HepG2 (cell line): ENCODE measurements around the gene TSHZ2. TPM values are rescaled to one million over a fixed set of nuclear protein-coding genes. Genes with fewer than 3 reads are reported as not detected.

ENCODE experiments used
- ATAC-seq: fragments of 200-7000 bp; cut with Tn5 transposase; 3 replicates; pipeline ENCODE4 v1.9.1; 2020; ENCODE audit warnings: mild to moderate bottlenecking, moderate library complexity
- BruUV-seq: library from RNA; stranded (reverse); fragments of 400-500 nt; replicated peaks from 2 replicates; lab custom pipeline; 2021; lab: Mats Ljungman, UMichigan
- CTCF ChIA-PET: fragments of 300-600 bp; formaldehyde crosslinking; extraction: SDS; loops from one replicate; lab custom pipeline; 2021; ENCODE audit warnings: low total read pairs, inconsistent platforms, low intra/inter-chr PET ratio; lab: Yijun Ruan, JAX
- POLR2A ChIA-PET: fragments of 350-600 bp; sonication (Branson Sonifier 250); formaldehyde crosslinking; loops from one replicate; lab custom pipeline; 2020; ENCODE audit warnings: antibody characterized with exemption, inconsistent platforms; lab: Yijun Ruan, JAX
- DNase-seq: peaks from one replicate; pipeline ENCODE4 v3.0.0-alpha.2; 2015; ENCODE audit warnings: low spot score
- FAIRE-seq: peaks from 3 replicates; lab custom pipeline; 2011; peaks lifted over from hg19 to GRCh38; lab: Jason Lieb, UNC
- H2AFZ ChIP-seq: one replicate; pipeline ENCODE4 v1.6.1; 2011; ENCODE audit warnings: low read length, inconsistent platforms
- H3K27ac ChIP-seq: fragments of 300-600 bp; 3 replicates; pipeline ENCODE4 v1.8.0; 2011; ENCODE audit warnings: mixed run types, mild to moderate bottlenecking, mixed read lengths, low read length, inconsistent platforms; ENCODE audit not compliant: insufficient read depth; ENCODE audit errors: extremely low read length
- H3K27me3 ChIP-seq, 2 experiments: fragments of 200-600 bp in 1 of 2; 2 replicates in 1 of 2; 3 replicates in 1 of 2; pipeline versions ENCODE4 v1.6.0 to v1.8.0; 2011; ENCODE audit warnings: low read length in 2 of 2, mild to moderate bottlenecking in 2 of 2, moderate library complexity in 2 of 2, inconsistent platforms in 1 of 2; ENCODE audit not compliant: insufficient read depth in 2 of 2, control insufficient read depth in 1 of 2
- H3K36me3 ChIP-seq, 2 experiments: fragments of 200-600 bp in 1 of 2; replicated peaks in 1 of 2; 2 replicates in 1 of 2; 3 replicates in 1 of 2; pipeline versions ENCODE4 v1.5.1 to v1.8.0; 2011; ENCODE audit warnings: low read length in 2 of 2, inconsistent platforms in 1 of 2; ENCODE audit not compliant: insufficient read depth in 2 of 2, control insufficient read depth in 1 of 2
- H3K4me1 ChIP-seq: 2 replicates; pipeline ENCODE4 v1.5.1; 2012; ENCODE audit warnings: low read length, inconsistent platforms; ENCODE audit not compliant: insufficient read depth
- H3K4me2 ChIP-seq: 2 replicates; pipeline ENCODE4 v1.6.0; 2011; ENCODE audit warnings: low read depth, low read length, inconsistent platforms
- H3K4me3 ChIP-seq, 3 experiments: fragments of 200-600 bp in 1 of 3; sonication (generic), shearing (Covaris generic) in 1 of 3; replicated peaks in 1 of 3; 2 replicates each; pipeline ENCODE4 v1.5.1; 2011 to 2016; ENCODE audit warnings: low read length in 3 of 3, inconsistent platforms in 2 of 3, low read depth in 2 of 3, mild to moderate bottlenecking in 2 of 3, control low read depth in 1 of 3, mixed read lengths in 1 of 3; ENCODE audit not compliant: insufficient read depth in 1 of 3
- H3K79me2 ChIP-seq: one replicate; pipeline ENCODE4 v1.6.1; 2011; ENCODE audit warnings: low read length, inconsistent platforms; ENCODE audit not compliant: insufficient read depth
- H3K9ac ChIP-seq: 2 replicates; pipeline ENCODE4 v1.6.0; 2011; ENCODE audit warnings: mild to moderate bottlenecking, low read depth, low read length, inconsistent platforms; ENCODE audit not compliant: insufficient read depth
- H3K9me3 ChIP-seq: 2 replicates; pipeline ENCODE4 v1.5.1; 2012; ENCODE audit warnings: mild to moderate bottlenecking, low read length
- H4K20me1 ChIP-seq: 2 replicates; pipeline ENCODE4 v1.6.0; 2011; ENCODE audit warnings: inconsistent platforms, mild to moderate bottlenecking, low read length, moderate library complexity; ENCODE audit not compliant: insufficient read depth
- ATF7 ChIP-seq, 2 experiments: fragments of 450-650 bp in 1 of 2; sonication (generic) in 1 of 2; formaldehyde crosslinking in 1 of 2; IDR thresholded peaks; 2 replicates each; pipeline versions ENCODE4 v1.4.0 to v1.6.1; 2016 to 2020; ENCODE audit warnings: antibody characterized with exemption in 1 of 2, mild to moderate bottlenecking in 1 of 2, missing genetic modification reagents in 1 of 2
- BATF2 ChIP-seq: sonication (generic); formaldehyde crosslinking; IDR thresholded peaks from 2 replicates; pipeline ENCODE4 v1.8.0; 2022; ENCODE audit warnings: mild to moderate bottlenecking, missing genetic modification reagents, moderate library complexity
- EED ChIP-seq: sonication (generic); formaldehyde crosslinking; IDR thresholded peaks from 2 replicates; pipeline ENCODE4 v1.5.0; 2020; ENCODE audit warnings: mild to moderate bottlenecking, missing genetic modification reagents
- MIER3 ChIP-seq: IDR thresholded peaks from 2 replicates; pipeline ENCODE4 v1.6.1; 2016; ENCODE audit warnings: missing compliant biosample characterization, borderline replicate concordance
- SP5 ChIP-seq: IDR thresholded peaks from 2 replicates; pipeline ENCODE4 v1.6.1; 2016; ENCODE audit warnings: low read depth, borderline replicate concordance
- SRF ChIP-seq: IDR thresholded peaks from 2 replicates; pipeline ENCODE4 v1.6.1; 2011; ENCODE audit warnings: mild to moderate bottlenecking, low read depth, low read length, moderate library complexity
- ZBTB43 ChIP-seq: sonication (generic); formaldehyde crosslinking; conservative IDR thresholded peaks from 2 replicates; pipeline ENCODE4 v1.4.0; 2020; ENCODE audit warnings: missing genetic modification reagents
- ZBTB44 ChIP-seq: sonication (generic); formaldehyde crosslinking; IDR thresholded peaks from 2 replicates; pipeline ENCODE4 v1.4.0; 2020; ENCODE audit warnings: missing genetic modification reagents
- ZNF12 ChIP-seq: sonication (generic); formaldehyde crosslinking; IDR thresholded peaks from 2 replicates; pipeline ENCODE4 v1.5.0; 2020; ENCODE audit warnings: missing genetic modification reagents
- ZNF17 ChIP-seq: sonication (generic); formaldehyde crosslinking; IDR thresholded peaks from 2 replicates; pipeline ENCODE4 v1.5.0; 2020; ENCODE audit warnings: mild to moderate bottlenecking, missing genetic modification reagents
- ZNF549 ChIP-seq: sonication (generic); formaldehyde crosslinking; IDR thresholded peaks from 2 replicates; pipeline ENCODE4 v1.5.0; 2020; ENCODE audit warnings: missing genetic modification reagents
- ZNF749 ChIP-seq: sonication (generic); formaldehyde crosslinking; IDR thresholded peaks from 2 replicates; pipeline ENCODE4 v1.8.0; 2022; ENCODE audit warnings: mild to moderate bottlenecking, missing genetic modification reagents, moderate library complexity, borderline replicate concordance
- ZNF768 ChIP-seq: sonication (generic); formaldehyde crosslinking; IDR thresholded peaks from 2 replicates; pipeline ENCODE4 v1.4.0; 2020; ENCODE audit warnings: missing genetic modification reagents
- ZNF883 ChIP-seq: sonication (generic); formaldehyde crosslinking; IDR thresholded peaks from 2 replicates; pipeline ENCODE4 v1.5.1; 2020; ENCODE audit warnings: mild to moderate bottlenecking, missing genetic modification reagents; ENCODE audit errors: not compliant biosample characterization
- WGBS: methylation state at CpG from one replicate; pipeline ENCODE4 v1.1.6; 2017; ENCODE audit warnings: low lambda C conversion rate; 5-methylcytosine and 5-hydroxymethylcytosine counted together
- in situ Hi-C: cut with HindIII; loops from 2 replicates; pipeline ENCODE4 v1.10.0; 2017; ENCODE audit warnings: low pct_unique_long_range_greater_than_20kb; ENCODE audit not compliant: extremely low pct_ligation_motif_present
- intact Hi-C: fragments of 100-400 bp; cut with micrococcal nuclease; formaldehyde crosslinking; loops from one replicate; pipeline ENCODE4 v1.10.0; 2022; ENCODE audit not compliant: unreplicated experiment
- polyA plus RNA-seq, 8 experiments: library from polyadenylated mRNA; depleted of rRNA in 3 of 8; stranded (reverse) in 7 of 8; unstranded in 1 of 8; fragments of >200 nt; fragmentation: Illumina TruSeq in 4 of 8; extraction: Trizol in 4 of 8; gene quantifications; 2 replicates each; pipeline versions ENCODE4 v1.2.1 to v1.2.3, GENCODE V29; 2011 to 2016; ENCODE audit warnings: low read depth in 4 of 8, missing spikeins in 1 of 8, mixed read lengths in 1 of 8; ENCODE audit not compliant: insufficient read depth in 1 of 8
- total RNA-seq, 5 experiments: library from RNA; depleted of rRNA; stranded (reverse); fragments of >200 nt; fragmentation: Illumina TruSeq; extraction: Trizol; gene quantifications; 2 replicates each; pipeline ENCODE4 v1.2.3, GENCODE V29; 2016; ENCODE audit warnings: low read depth in 1 of 5
- TF ChIP-seq, protein P1 (sequence below): sonication (generic); formaldehyde crosslinking; IDR thresholded peaks from 2 replicates; pipeline ENCODE4 v1.5.0; 2020; ENCODE audit warnings: missing genetic modification reagents

Gene TSHZ2
- total and polyA plus RNA-seq, 2 of the 13 experiments (the other 11 are each of a cell fraction or from before 2014, with no cell fraction given), result 0.01 TPM; not detected in 1

DNA sequence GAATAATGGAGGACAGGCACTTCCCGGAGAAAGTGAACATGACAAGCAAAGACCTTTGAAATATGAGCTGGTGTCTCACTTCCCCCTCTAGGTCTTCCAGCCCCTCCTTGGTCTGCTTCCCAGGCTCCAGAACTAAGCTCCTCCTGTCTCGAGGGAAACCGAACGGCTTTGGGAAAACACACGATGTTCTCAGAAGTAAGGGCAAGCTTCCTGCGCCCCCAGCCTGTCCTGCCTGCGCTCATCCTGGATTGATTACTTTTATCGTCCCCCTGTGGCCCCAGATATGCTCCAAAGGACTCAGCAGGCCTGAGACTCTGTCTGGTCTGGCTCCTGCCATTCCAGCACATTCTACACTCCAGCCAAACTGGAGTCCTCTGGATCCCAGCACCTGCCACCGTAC is 538.1 kb downstream of the TSHZ2 start:
- CTCF ChIA-PET, result no interaction called here
- no peaks in the 10 kb centered on the region for H4K20me1 ChIP-seq

GRCh38 chr20:53510704-53511103 is 538.5 kb downstream of the TSHZ2 start:
- Histone ChIP-seq H3K9me3 (no peaks in the 10 kb centered on the region), H3K9ac (no peak overlapping the region), H3K27ac (no peak overlapping the region), H3K4me1 (peaks cover 24% of the 10 kb centered on the region), H2AFZ (no peak overlapping the region), H3K4me3 (no peak overlapping the region), H3K27me3 (no peaks in the 10 kb centered on the region; a peak in 1 of 5 replicates), H4K20me1 (no peaks in the 10 kb centered on the region), H3K4me2 (no peak overlapping the region), H3K36me3 (no peaks in the 10 kb centered on the region), H3K79me2 (no peaks in the 10 kb centered on the region)
- no TSS peak for BruUV-seq
- peak; percentile 5; the same call in 1 of the 3 replicates for ATAC-seq
- intact Hi-C loops, result no loop called here
- DNase-seq, result no peak
- CTCF ChIA-PET, result no interaction called here
- POLR2A ChIA-PET, result no interaction called here
- FAIRE-seq, result no peak
- 65% methylated on average over 8 of the region's 8 CpGs for WGBS
- in situ Hi-C loops, result no loop called here
- TF ChIP-seq SP5 (CRISPR knock-in tag) (no peak), ZNF749 (CRISPR knock-in tag) (no peak), ZNF768 (CRISPR knock-in tag) (peak; percentile 23; the same call in 1 of the 2 replicates), ZNF17 (CRISPR knock-in tag) (no peak), ZBTB43 (no peak), BATF2 (no peak), SRF (no peak)
- TF ChIP-seq, protein P1, sequence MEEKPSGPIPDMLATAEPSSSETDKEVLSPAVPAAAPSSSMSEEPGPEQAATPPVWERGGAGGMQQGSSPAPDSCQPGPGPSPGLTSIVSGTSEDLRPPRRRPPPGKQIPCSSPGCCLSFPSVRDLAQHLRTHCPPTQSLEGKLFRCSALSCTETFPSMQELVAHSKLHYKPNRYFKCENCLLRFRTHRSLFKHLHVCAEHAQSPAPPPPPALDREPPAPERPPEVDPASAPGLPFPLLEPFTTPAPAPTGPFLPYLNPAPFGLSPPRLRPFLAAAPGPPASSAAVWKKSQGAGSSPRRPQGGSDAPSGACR (CRISPR knock-in tag), result no peak

More for the DNA sequence above, 538.1 kb downstream of the TSHZ2 start:
- DNase-seq, result no peak
- no peaks in the 10 kb centered on the region for H3K9me3 ChIP-seq
- WGBS, result 62% methylated on average over 9 of the region's 9 CpGs
- H3K27ac ChIP-seq, result no peak overlapping the region
- H3K27me3 ChIP-seq, result no peaks in the 10 kb centered on the region
- no peak overlapping the region for H3K4me2 ChIP-seq
- POLR2A ChIA-PET, result no interaction called here
- no TSS peak for BruUV-seq
- in situ Hi-C loops, result no loop called here
- FAIRE-seq, result no peak
- H3K9ac ChIP-seq, result no peak overlapping the region
- intact Hi-C loops, result no loop called here
- H3K36me3 ChIP-seq, result no peaks in the 10 kb centered on the region
- no peak overlapping the region for H2AFZ ChIP-seq
- no peaks in the 10 kb centered on the region for H3K79me2 ChIP-seq
- TF ChIP-seq ZBTB44 (CRISPR knock-in tag) (no peak), ZNF549 (CRISPR knock-in tag) (no peak), SRF (no peak), ATF7 (IDR thresholded peaks at IDR 0.05) (no peak), ATF7 (CRISPR knock-in tag; IDR thresholded peaks at IDR 0.05) (no peak), EED (no peak), ZNF12 (CRISPR knock-in tag) (no peak), MIER3 (CRISPR knock-in tag) (no peak), ZNF883 (CRISPR knock-in tag) (no peak)
- no peak overlapping the region for H3K4me3 ChIP-seq
- H3K4me1 ChIP-seq, result peaks cover 20% of the 10 kb centered on the region
- no peak for ATAC-seq
